ENCODE measurements around the gene ATP10A. TPM values are rescaled to one million over a fixed set of nuclear protein-coding genes. Genes with fewer than 3 reads are reported as not detected.

The ATP10A gene
- total RNA-seq, 1 donor, result 15.8 TPM

GRCh38 chr15:25852661-25853524 lies 10.2 kb downstream of the ATP10A start:
- Histone ChIP-seq H3K4me1 (ENCODE audit: insufficient read depth, low read length) (peaks cover 58% of the 10 kb centered on the region), H3K27me3 (ENCODE audit: insufficient read depth, low read length) (no peaks in the 10 kb centered on the region), H3K9me3 (ENCODE audit: low read depth, low read length) (no peaks in the 10 kb centered on the region), H3K4me3 (ENCODE audit: low read length) (no peak overlapping the region)

- Histone ChIP-seq H3K4me1 (ENCODE audit: insufficient read depth, low read length) (peaks cover 62% of the 10 kb centered on the region), H3K4me3 (ENCODE audit: low read length) (no peak overlapping the region), H3K9me3 (ENCODE audit: low read depth, low read length) (no peaks in the 10 kb centered on the region), H3K27me3 (ENCODE audit: insufficient read depth, low read length) (no peaks in the 10 kb centered on the region)
These were observed 11.1 kb downstream of the ATP10A start for GRCh38 chr15:25852027-25852426.

GRCh38 chr15:25850154-25851111 lies 12.7 kb downstream of the ATP10A start:
- H3K9me3 ChIP-seq (ENCODE audit: low read depth, low read length), result no peaks in the 10 kb centered on the region
- no peaks in the 10 kb centered on the region for H3K27me3 ChIP-seq (ENCODE audit: insufficient read depth, low read length)
- peak overlapping the region; percentile 32 for H3K4me3 ChIP-seq (ENCODE audit: low read length)
- H3K4me1 ChIP-seq (ENCODE audit: insufficient read depth, low read length), result peaks cover 76% of the 10 kb centered on the region

- H3K4me3 ChIP-seq (ENCODE audit: low read length), result no peak overlapping the region
- no peaks in the 10 kb centered on the region for H3K27me3 ChIP-seq (ENCODE audit: insufficient read depth, low read length)
- no peaks in the 10 kb centered on the region for H3K9me3 ChIP-seq (ENCODE audit: low read depth, low read length)
- H3K4me1 ChIP-seq (ENCODE audit: insufficient read depth, low read length), result peaks cover 87% of the 10 kb centered on the region
These were observed 13.8 kb downstream of the ATP10A start for GRCh38 chr15:25849157-25849921.

- no peak overlapping the region for H3K4me3 ChIP-seq (ENCODE audit: low read length)
- H3K27me3 ChIP-seq (ENCODE audit: insufficient read depth, low read length), result no peaks in the 10 kb centered on the region
- peaks cover 89% of the 10 kb centered on the region for H3K4me1 ChIP-seq (ENCODE audit: insufficient read depth, low read length)
- no peaks in the 10 kb centered on the region for H3K9me3 ChIP-seq (ENCODE audit: low read depth, low read length)
These were observed 14.4 kb downstream of the ATP10A start for GRCh38 chr15:25848784-25849156.

- H3K27me3 ChIP-seq (ENCODE audit: insufficient read depth, low read length), result no peaks in the 10 kb centered on the region
- peaks cover 86% of the 10 kb centered on the region for H3K4me1 ChIP-seq (ENCODE audit: insufficient read depth, low read length)
- H3K9me3 ChIP-seq (ENCODE audit: low read depth, low read length), result no peaks in the 10 kb centered on the region
- H3K4me3 ChIP-seq (ENCODE audit: low read length), result no peak overlapping the region
These were observed 14.8 kb downstream of the ATP10A start for GRCh38 chr15:25848325-25848724.

GRCh38 chr15:25847051-25847450 lies 16.1 kb downstream of the ATP10A start:
- Histone ChIP-seq H3K4me1 (ENCODE audit: insufficient read depth, low read length) (peaks cover 76% of the 10 kb centered on the region), H3K9me3 (ENCODE audit: low read depth, low read length) (no peaks in the 10 kb centered on the region), H3K4me3 (ENCODE audit: low read length) (no peak overlapping the region), H3K27me3 (ENCODE audit: insufficient read depth, low read length) (no peaks in the 10 kb centered on the region)

- no peaks in the 10 kb centered on the region for H3K27me3 ChIP-seq (ENCODE audit: insufficient read depth, low read length)
- H3K9me3 ChIP-seq (ENCODE audit: low read depth, low read length), result no peaks in the 10 kb centered on the region
- H3K4me3 ChIP-seq (ENCODE audit: low read length), result no peak overlapping the region
- peaks cover 71% of the 10 kb centered on the region for H3K4me1 ChIP-seq (ENCODE audit: insufficient read depth, low read length)
These were observed 16.8 kb downstream of the ATP10A start for GRCh38 chr15:25846377-25846776.

GRCh38 chr15:25844981-25845680 lies 18.0 kb downstream of the ATP10A start:
- no peaks in the 10 kb centered on the region for H3K27me3 ChIP-seq (ENCODE audit: insufficient read depth, low read length)
- no peaks in the 10 kb centered on the region for H3K9me3 ChIP-seq (ENCODE audit: low read depth, low read length)
- H3K4me1 ChIP-seq (ENCODE audit: insufficient read depth, low read length), result peaks cover 61% of the 10 kb centered on the region
- H3K4me3 ChIP-seq (ENCODE audit: low read length), result no peak overlapping the region

GRCh38 chr15:25844542-25844941 lies 18.6 kb downstream of the ATP10A start:
- H3K27me3 ChIP-seq (ENCODE audit: insufficient read depth, low read length), result no peaks in the 10 kb centered on the region
- no peaks in the 10 kb centered on the region for H3K9me3 ChIP-seq (ENCODE audit: low read depth, low read length)
- H3K4me1 ChIP-seq (ENCODE audit: insufficient read depth, low read length), result peaks cover 56% of the 10 kb centered on the region
- no peak overlapping the region for H3K4me3 ChIP-seq (ENCODE audit: low read length)

- peaks cover 51% of the 10 kb centered on the region for H3K4me1 ChIP-seq (ENCODE audit: insufficient read depth, low read length)
- no peak overlapping the region for H3K4me3 ChIP-seq (ENCODE audit: low read length)
- no peaks in the 10 kb centered on the region for H3K9me3 ChIP-seq (ENCODE audit: low read depth, low read length)
- no peaks in the 10 kb centered on the region for H3K27me3 ChIP-seq (ENCODE audit: insufficient read depth, low read length)
These were observed 19.1 kb downstream of the ATP10A start for GRCh38 chr15:25844076-25844475.

- no peak overlapping the region for H3K4me3 ChIP-seq (ENCODE audit: low read length)
- H3K4me1 ChIP-seq (ENCODE audit: insufficient read depth, low read length), result peaks cover 19% of the 10 kb centered on the region
- no peaks in the 10 kb centered on the region for H3K27me3 ChIP-seq (ENCODE audit: insufficient read depth, low read length)
- H3K9me3 ChIP-seq (ENCODE audit: low read depth, low read length), result no peaks in the 10 kb centered on the region
These were observed 23.4 kb downstream of the ATP10A start for GRCh38 chr15:25839638-25840156.

- peaks cover 13% of the 10 kb centered on the region for H3K4me1 ChIP-seq (ENCODE audit: insufficient read depth, low read length)
- no peaks in the 10 kb centered on the region for H3K27me3 ChIP-seq (ENCODE audit: insufficient read depth, low read length)
- no peaks in the 10 kb centered on the region for H3K9me3 ChIP-seq (ENCODE audit: low read depth, low read length)
- H3K4me3 ChIP-seq (ENCODE audit: low read length), result no peak overlapping the region
These were observed 24.3 kb downstream of the ATP10A start for GRCh38 chr15:25838871-25839195.

- Histone ChIP-seq H3K9me3 (ENCODE audit: low read depth, low read length) (no peaks in the 10 kb centered on the region), H3K4me1 (ENCODE audit: insufficient read depth, low read length) (peaks cover 12% of the 10 kb centered on the region), H3K4me3 (ENCODE audit: low read length) (no peak overlapping the region), H3K27me3 (ENCODE audit: insufficient read depth, low read length) (no peaks in the 10 kb centered on the region)
These were observed 24.8 kb downstream of the ATP10A start for GRCh38 chr15:25838191-25838870.
